Liver (tissue), 9 donors: ENCODE results near the gene TTC28. TPM values are rescaled to one million over a fixed set of nuclear protein-coding genes. Genes with fewer than 3 reads are reported as not detected.

ENCODE experiments used
- DNase-seq: peaks from one replicate; pipeline ENCODE4 v3.0.0-alpha.2; 2017; ENCODE audit warnings: low spot score
- H3K27ac ChIP-seq, 2 donors: one replicate each; pipeline ENCODE4 v1.7.0; 2013; ENCODE audit warnings: inconsistent platforms in 2 of 2, low read length in 2 of 2, control low read depth in 1 of 2, low read depth in 1 of 2, mild to moderate bottlenecking in 1 of 2
- H3K27me3 ChIP-seq, 4 donors: one replicate each; pipeline versions ENCODE4 v1.6.1 to v1.7.0; 2013; ENCODE audit warnings: low read length in 3 of 4, inconsistent platforms in 1 of 4, mild to moderate bottlenecking in 1 of 4, moderate library complexity in 1 of 4; ENCODE audit not compliant: control insufficient read depth in 4 of 4, insufficient read depth in 4 of 4
- H3K36me3 ChIP-seq, 4 donors: one replicate each; pipeline versions ENCODE4 v1.6.1 to v1.7.0; 2013; ENCODE audit warnings: low read length in 3 of 4, mild to moderate bottlenecking in 3 of 4, low read depth in 1 of 4, moderate library complexity in 1 of 4; ENCODE audit not compliant: control insufficient read depth in 4 of 4, insufficient read depth in 3 of 4
- H3K4me1 ChIP-seq, 4 donors: one replicate each; pipeline versions ENCODE4 v1.6.1 to v1.7.0; 2013; ENCODE audit warnings: low read length in 3 of 4, mild to moderate bottlenecking in 3 of 4, moderate library complexity in 1 of 4; ENCODE audit not compliant: control insufficient read depth in 4 of 4, insufficient read depth in 4 of 4
- H3K4me3 ChIP-seq, 3 donors: one replicate each; pipeline versions ENCODE4 v1.6.1 to v1.7.0; 2013; ENCODE audit warnings: low read length in 3 of 3, control low read depth in 1 of 3, low read depth in 1 of 3, mild to moderate bottlenecking in 1 of 3
- H3K9ac ChIP-seq, 2 donors: one replicate each; pipeline ENCODE4 v1.7.0; 2013; ENCODE audit warnings: low read length in 2 of 2, mild to moderate bottlenecking in 2 of 2, moderate library complexity in 2 of 2, control low read depth in 1 of 2, low read depth in 1 of 2
- H3K9me3 ChIP-seq, 4 donors: one replicate each; pipeline versions ENCODE4 v1.6.1 to v1.7.0; 2013; ENCODE audit warnings: low read length in 3 of 4; ENCODE audit not compliant: control insufficient read depth in 4 of 4
- ATF3 ChIP-seq: IDR thresholded peaks from 2 replicates; pipeline ENCODE4 v1.6.1; 2016; ENCODE audit warnings: antibody characterized with exemption
- CTCF ChIP-seq: fragments of 150-350 bp; IDR thresholded peaks from 2 replicates; pipeline ENCODE4 v1.5.1; 2017; ENCODE audit warnings: improper control_type of control experiment, low read depth, low read length; ENCODE audit not compliant: missing input control
- EGR1 ChIP-seq, 2 donors: IDR thresholded peaks; 2 replicates each; pipeline ENCODE4 v1.6.1; 2016 to 2018; ENCODE audit warnings: antibody characterized with exemption in 2 of 2, low read depth in 2 of 2
- FOXA1 ChIP-seq: IDR thresholded peaks from 2 replicates; pipeline ENCODE4 v1.6.1; 2016; ENCODE audit warnings: antibody characterized with exemption
- FOXA2 ChIP-seq: IDR thresholded peaks from 2 replicates; pipeline ENCODE4 v1.6.1; 2016; ENCODE audit warnings: antibody characterized with exemption
- GABPA ChIP-seq, 2 donors: IDR thresholded peaks in 1 of 2; conservative IDR thresholded peaks in 1 of 2; 2 replicates each; pipeline ENCODE4 v1.6.1; 2016; ENCODE audit warnings: antibody characterized with exemption in 2 of 2, mild to moderate bottlenecking in 1 of 2, moderate library complexity in 1 of 2
- HNF4A ChIP-seq, 2 donors: conservative IDR thresholded peaks; 2 replicates each; pipeline ENCODE4 v1.6.1; 2016; ENCODE audit warnings: antibody characterized with exemption in 2 of 2, mild to moderate bottlenecking in 2 of 2
- HNF4G ChIP-seq: IDR thresholded peaks from 2 replicates; pipeline ENCODE4 v1.6.1; 2016; ENCODE audit warnings: antibody characterized with exemption
- JUND ChIP-seq, 2 donors: IDR thresholded peaks; 2 replicates each; pipeline ENCODE4 v1.6.1; 2016; ENCODE audit warnings: antibody characterized with exemption in 2 of 2
- MAX ChIP-seq: IDR thresholded peaks from 2 replicates; pipeline ENCODE4 v1.6.1; 2016; ENCODE audit warnings: antibody characterized with exemption
- NR2F2 ChIP-seq: IDR thresholded peaks from 2 replicates; pipeline ENCODE4 v1.6.1; 2016; ENCODE audit warnings: antibody characterized with exemption
- RAD21 ChIP-seq, 2 donors: IDR thresholded peaks; 2 replicates each; pipeline ENCODE4 v1.6.1; 2016; ENCODE audit warnings: antibody characterized with exemption in 2 of 2, mild to moderate bottlenecking in 2 of 2
- REST ChIP-seq: IDR thresholded peaks from 2 replicates; pipeline ENCODE4 v1.6.1; 2016; ENCODE audit warnings: antibody characterized with exemption, mild to moderate bottlenecking
- RXRA ChIP-seq, 2 donors: IDR thresholded peaks; 2 replicates each; pipeline ENCODE4 v1.6.1; 2017 to 2018; ENCODE audit warnings: antibody characterized with exemption in 2 of 2, mild to moderate bottlenecking in 1 of 2
- SP1 ChIP-seq: IDR thresholded peaks from 2 replicates; pipeline ENCODE4 v1.6.1; 2018; ENCODE audit warnings: antibody characterized with exemption, mild to moderate bottlenecking
- TAF1 ChIP-seq: conservative IDR thresholded peaks from 2 replicates; pipeline ENCODE4 v1.6.1; 2016; ENCODE audit warnings: antibody characterized with exemption, mild to moderate bottlenecking
- YY1 ChIP-seq: IDR thresholded peaks from 2 replicates; pipeline ENCODE4 v1.6.1; 2016; ENCODE audit warnings: antibody characterized with exemption, mild to moderate bottlenecking
- ZBTB33 ChIP-seq: IDR thresholded peaks from 2 replicates; pipeline ENCODE4 v1.6.1; 2016; ENCODE audit warnings: antibody characterized with exemption
- WGBS: extraction: QIAGEN DNeasy Blood & Tissue Kit; methylation state at CpG from one replicate; pipeline ENCODE4 v1.1.7; 2013; 5-methylcytosine and 5-hydroxymethylcytosine counted together
- polyA plus RNA-seq, 2 donors: library from polyadenylated mRNA; stranded (reverse) in 1 of 2; unstranded in 1 of 2; fragments of 200-250 nt in 1 of 2; fragments of >200 nt in 1 of 2; fragmentation: Nextera tagmentation in 1 of 2; extraction: Ambion mirVana in 1 of 2; gene quantifications; one replicate each; pipeline versions ENCODE4 v1.2.1 to v1.2.3, GENCODE V29; 2013 to 2015
- total RNA-seq, 2 donors: library from RNA; depleted of rRNA; stranded (reverse); fragments of >200 nt; gene quantifications; one replicate each; pipeline ENCODE4 v1.2.3, GENCODE V29; 2014
- donor health status: healthy.
- donor health status: healthy.
- donor health status: healthy.
- donor health status: healthy.
- donor health status: healthy.

TTC28 gene
- total and polyA plus RNA-seq, 4 donors: 4.2 to 19.4 (median 5.9) TPM

- H3K27me3 ChIP-seq: no peaks in the 10 kb centered on the region
- no peaks in the 10 kb centered on the region for H3K36me3 ChIP-seq
- H3K4me3 ChIP-seq: no peak overlapping the region
- DNase-seq: no peak
- no peak overlapping the region for H3K27ac ChIP-seq
- no peak overlapping the region for H3K9ac ChIP-seq
- 96% methylated on average over 1 of the region's 1 CpG for WGBS
- H3K4me1 ChIP-seq: peaks cover 0 to 4% (median 0%) of the 10 kb centered on the region in 4 donors
- no peak for TF ChIP-seq SP1
- TF ChIP-seq FOXA2: no peak
- no peak for TF ChIP-seq HNF4G
- no peak for TF ChIP-seq NR2F2
- TF ChIP-seq ATF3: no peak
- TF ChIP-seq YY1: no peak
- TF ChIP-seq TAF1: no peak
- no peak for TF ChIP-seq MAX
- no peak for TF ChIP-seq GABPA (IDR thresholded peaks at IDR 0.05 in 1 of 2, conservative IDR thresholded peaks at IDR 0.05 in 1 of 2)
- no peak for TF ChIP-seq CTCF
- H3K9me3 ChIP-seq: no peaks in the 10 kb centered on the region
Observed at GRCh38 chr22:28418008-28418407, 261.6 kb downstream of the TTC28 start.

- TF ChIP-seq RXRA (IDR thresholded peaks at IDR 0.05) (no peak), HNF4G (no peak), EGR1 (IDR thresholded peaks at IDR 0.05; ENCODE audit: low read depth in 2 of 2) (no peak), FOXA2 (no peak), CTCF (no peak), RAD21 (IDR thresholded peaks at IDR 0.05) (no peak), SP1 (no peak), NR2F2 (no peak), TAF1 (no peak), HNF4A (conservative IDR thresholded peaks at IDR 0.05) (no peak), FOXA1 (no peak), JUND (IDR thresholded peaks at IDR 0.05) (no peak), ATF3 (no peak), ZBTB33 (no peak), GABPA (IDR thresholded peaks at IDR 0.05 in 1 of 2, conservative IDR thresholded peaks at IDR 0.05 in 1 of 2) (no peak), YY1 (no peak), REST (no peak), MAX (no peak)
- 94% methylated on average over 2 of the region's 2 CpGs for WGBS
- Histone ChIP-seq H3K27ac (no peak overlapping the region), H3K9me3 (no peaks in the 10 kb centered on the region), H3K9ac (no peak overlapping the region), H3K4me3 (no peak overlapping the region), H3K27me3 (no peaks in the 10 kb centered on the region), H3K36me3 (no peaks in the 10 kb centered on the region), H3K4me1 (peaks cover 0 to 4% (median 0%) of the 10 kb centered on the region in 4 donors)
- no peak for DNase-seq
Observed at GRCh38 chr22:28417431-28417830, 262.2 kb downstream of the TTC28 start.
